H4 (cell line): Measurements from ENCODE around the gene BDP1. TPM values are rescaled to one million over a fixed set of nuclear protein-coding genes. Genes with fewer than 3 reads are reported as not detected.
"Not testable (repeated sequence)": the region's sequence is repeated elsewhere in the genome, so short reads cannot be mapped to it uniquely, and the experiment has no call there.

Experiments used
- DNase-seq: peaks from one replicate; pipeline ENCODE4 v3.0.0-alpha.2; 2015; ENCODE audit warnings: low spot score
- total RNA-seq: library from RNA; depleted of rRNA; stranded (reverse); fragments of >200 nt; shearing (Covaris generic); gene quantifications from 2 replicates; pipeline ENCODE4 v1.2.3, GENCODE V29; 2014

The BDP1 gene
- total RNA-seq, 1 experiment from 2014 or later: 11.1 TPM

DNA sequence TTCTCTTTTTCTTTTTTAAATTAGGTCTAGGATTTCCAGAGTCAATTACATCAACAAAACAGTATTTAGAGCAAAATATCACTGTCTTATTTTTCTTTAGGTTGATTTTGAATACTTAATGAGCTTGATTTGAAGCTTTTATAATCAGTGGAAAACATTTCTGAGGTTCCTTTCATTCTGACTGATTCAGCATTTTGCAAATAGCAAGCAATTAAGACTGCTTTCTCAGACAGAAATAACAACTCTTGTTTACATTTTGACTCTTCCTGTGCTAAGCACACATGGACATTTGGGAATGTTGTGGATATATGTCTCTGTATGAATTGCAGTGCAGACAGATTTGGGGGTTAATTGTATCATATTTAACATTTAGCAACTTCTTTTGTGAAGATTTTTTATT is 109.4 kb downstream of the BDP1 start:
- DNase-seq: no peak

DNA sequence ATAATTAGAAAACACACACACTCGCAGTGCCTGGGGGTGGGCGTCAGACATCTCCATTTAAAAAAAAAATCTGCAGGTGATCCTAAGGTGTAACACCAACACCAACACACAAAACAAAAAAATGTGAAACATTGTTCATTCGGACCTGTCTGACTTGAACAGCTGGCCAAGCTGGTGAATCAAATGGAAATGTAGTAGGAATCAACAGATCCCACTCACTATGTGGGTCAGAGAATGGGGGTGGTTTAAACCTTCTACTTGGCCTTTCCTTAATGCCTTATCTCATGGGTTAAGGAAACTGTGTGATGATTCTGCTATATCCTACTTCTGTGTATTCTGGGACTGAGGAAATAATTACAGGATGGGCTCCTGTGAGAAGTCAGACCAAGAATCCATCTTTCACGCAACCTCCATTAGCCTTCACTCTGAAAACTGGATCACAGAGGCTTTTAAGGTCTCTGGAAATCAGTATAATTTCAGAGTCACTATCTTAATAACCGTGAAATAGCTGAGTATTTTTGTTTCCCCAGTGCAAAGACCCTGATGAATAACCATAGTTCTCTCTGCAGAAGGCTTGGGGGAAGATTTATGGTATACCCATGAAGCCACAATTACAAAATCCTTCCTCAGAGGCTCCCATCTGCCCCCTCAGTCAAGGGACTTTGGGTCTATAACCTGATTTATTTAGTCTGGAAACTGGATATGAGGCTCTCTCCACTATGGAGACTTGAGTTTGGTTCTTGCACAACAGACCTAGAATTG is 114.5 kb downstream of the BDP1 start:
- no peak for DNase-seq

DNA sequence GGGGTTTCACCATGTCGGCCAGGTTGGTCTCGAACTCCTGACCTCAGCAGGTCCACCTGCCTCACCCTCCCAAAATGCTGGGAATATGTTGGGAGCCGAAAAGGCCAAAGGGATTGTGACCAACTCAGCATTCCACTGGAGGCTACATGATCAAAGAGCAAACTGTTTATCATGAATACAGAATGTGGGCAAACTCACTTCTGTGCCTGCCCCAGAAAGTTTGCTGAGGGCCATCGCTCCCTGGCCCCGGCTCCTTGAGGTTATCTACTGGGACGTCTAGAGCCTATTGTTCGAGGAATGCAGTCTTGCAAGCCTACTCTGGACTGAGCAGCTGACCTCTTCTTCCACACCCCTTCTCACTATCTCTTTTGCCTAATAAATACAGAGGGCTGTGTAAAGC is 116.4 kb downstream of the BDP1 start:
- DNase-seq: not testable (repeated sequence)

DNA sequence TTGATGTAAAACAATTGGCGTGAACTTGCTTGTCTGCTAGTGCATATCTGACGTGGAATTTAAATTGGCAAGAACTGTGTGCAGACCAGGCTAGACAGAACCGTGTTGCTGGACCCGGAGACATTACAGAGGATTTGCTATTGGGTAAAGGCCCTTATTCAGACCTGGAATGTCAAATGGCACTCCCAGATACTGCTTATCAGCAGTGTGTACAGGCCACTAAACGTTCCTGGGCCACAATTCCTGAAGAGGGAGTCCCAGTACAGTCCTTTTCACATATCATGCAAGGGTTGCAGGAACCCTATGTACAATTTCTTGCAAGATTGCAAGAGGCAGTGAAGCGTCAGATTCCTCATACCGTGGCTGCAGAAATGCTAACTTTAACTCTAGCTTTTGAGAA is 118.1 kb downstream of the BDP1 start:
- DNase-seq: no peak

DNA sequence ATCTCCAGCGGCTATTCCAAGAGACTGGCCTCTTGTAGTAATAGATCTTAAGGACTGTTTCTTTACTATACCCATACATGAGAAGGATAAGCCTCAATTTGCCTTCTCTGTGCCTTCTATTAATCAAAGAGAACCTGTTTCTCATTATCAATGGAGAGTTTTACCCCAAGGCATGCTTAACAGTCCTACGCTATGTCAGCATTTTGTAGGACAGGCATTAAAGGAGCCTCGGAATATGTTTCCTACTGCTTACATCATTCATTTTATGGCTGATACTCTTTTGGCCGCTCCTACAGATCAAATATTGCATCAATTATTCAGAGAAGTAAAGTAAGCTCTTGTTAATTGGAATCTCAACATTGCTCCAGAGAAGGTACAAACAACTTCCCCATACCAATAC is 120.1 kb downstream of the BDP1 start:
- DNase-seq: not testable (repeated sequence)

DNA sequence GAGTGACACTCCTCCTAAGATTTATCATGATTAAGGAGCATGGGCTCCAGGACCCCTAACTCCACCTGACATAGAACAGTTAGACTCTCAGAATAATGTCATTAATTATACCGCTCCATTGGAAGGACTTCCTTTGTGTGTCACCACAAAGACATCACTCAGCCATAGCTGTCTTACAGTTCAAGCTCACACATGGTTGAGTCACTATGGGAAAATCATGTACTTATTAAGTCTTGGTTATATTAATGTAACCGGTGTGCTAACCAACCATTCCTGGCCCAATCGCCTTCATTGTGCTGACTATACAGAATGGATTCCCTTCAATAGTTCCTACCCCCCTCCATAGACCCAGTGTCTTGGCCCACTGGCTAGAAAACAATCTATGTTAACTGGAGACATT is 120.8 kb downstream of the BDP1 start:
- no peak for DNase-seq

DNA sequence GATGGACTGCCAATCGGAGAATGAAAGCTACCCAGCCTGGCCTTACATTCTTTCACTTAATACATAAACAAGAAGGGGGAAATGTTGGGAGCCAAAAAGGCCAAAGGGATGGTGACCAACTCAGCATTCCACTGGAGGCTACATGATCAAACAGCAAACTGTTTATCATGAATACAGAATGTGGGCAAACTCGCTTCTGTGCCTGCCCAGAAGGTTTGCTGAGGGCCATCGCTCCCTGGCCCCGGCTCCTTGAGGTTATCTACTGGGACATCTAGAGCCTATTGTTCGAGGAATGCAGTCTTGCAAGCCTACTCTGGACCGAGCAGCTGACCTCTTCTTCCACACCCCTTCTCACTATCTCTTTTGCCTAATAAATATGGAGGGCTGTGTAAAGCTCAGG is 122.4 kb downstream of the BDP1 start:
- DNase-seq: not testable (repeated sequence)

DNA sequence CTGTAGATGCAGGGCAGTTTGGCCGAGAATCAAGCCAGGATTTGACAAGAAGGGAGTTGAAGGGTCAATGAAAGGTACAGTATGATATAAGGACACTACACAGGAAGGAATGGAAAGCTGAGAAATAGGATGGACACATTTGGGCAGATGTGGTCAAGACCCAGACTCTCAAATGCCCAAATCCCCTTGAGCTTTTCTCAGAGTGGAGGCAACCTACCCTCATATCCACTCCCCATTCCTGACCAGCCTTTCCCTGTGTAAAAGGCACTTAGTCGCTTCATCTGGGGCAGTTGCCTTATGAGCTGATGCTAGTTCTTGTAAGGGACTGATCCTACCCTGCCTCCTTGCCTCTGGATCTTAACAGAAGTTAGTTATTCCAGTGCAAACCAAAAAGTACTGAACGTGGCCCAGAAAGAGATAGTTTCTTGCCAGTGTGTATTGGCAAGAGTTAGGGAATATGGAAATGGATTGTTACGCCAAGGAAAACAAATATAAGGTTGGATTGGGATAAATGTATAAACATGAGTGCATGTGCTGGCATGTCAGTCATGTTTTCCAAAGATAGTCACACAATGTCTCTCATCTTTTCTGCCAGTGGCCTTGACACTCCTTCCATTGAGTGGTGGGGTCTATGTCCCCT is 127.6 kb downstream of the BDP1 start:
- DNase-seq: no peak

DNA sequence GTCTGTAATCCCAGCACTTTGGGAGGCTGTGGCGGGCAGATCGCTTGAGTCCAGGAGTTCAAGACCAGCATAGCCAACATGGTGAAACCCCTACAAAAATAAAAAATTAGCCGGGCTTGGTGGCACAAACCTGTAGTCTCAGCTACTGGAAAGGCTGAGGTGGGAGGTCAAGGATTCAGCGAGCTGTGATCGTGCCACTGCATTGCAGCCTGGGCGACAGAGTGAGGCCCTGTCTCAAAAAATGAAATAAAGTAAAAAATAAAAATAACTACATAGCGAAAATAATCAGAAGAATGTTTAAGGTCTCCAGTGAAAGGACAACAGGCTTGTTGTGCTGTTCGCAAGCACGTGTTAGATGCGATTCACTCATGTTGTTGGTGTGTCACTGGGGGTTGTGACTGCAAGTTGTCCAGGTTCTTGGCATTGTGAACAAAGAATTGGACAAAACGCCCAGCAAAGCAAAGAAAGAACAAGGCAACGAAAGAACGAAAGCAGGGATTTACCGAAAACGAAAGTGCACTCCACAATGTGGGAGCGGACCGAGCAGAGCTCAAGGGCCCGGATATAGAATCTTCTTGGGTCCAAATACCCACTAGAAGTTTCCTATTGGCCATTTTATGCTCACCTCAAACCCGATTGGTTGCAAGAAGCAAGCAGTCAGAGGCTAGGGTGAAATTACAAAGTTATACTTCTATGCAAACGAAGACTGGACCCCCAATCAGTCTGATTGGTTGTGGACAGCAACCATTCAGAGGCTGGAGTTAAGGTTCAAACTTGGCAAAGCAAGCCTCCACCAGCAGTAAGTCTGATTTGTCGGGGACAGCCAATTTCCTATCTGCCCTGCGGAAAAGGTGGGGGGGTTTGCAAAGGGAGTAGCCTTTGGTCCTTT is 130.8 kb downstream of the BDP1 start:
- DNase-seq: no peak

DNA sequence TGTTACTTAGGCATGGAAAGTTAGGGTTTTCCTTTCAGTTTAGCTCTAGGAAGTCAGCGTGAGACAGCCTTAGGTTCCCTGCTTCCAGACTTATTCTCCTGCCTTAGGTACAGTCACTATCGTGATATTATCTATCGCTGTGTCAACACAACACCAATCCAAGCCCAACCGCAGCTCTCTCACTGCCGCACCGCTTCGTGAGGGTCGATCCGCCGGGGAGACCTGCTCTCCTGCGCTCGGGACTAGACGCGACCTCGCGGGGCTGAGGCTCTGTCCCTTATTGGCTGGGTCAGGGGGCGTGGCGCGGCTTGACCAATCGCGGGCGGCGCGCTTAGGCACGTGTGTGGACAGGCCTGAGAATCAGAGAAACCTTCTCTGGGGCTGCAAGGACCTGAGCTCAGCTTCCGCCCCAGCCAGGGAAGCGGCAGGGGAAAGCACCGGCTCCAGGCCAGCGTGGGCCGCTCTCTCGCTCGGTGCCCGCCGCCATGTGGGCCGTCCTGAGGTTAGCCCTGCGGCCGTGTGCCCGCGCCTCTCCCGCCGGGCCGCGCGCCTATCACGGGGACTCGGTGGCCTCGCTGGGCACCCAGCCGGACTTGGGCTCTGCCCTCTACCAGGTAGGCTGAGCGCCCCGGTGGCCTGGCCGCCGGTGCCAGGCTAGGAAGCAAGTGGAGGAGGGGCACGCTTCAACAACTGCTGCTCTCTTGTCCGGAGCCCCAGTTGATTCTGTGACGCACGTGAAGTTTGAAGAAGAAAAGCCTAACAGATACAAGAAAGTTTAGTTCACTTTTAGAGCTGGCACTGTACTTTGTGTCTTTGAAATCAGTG is 131.7 kb downstream of the BDP1 start, which contains the start of gene MCCC2:
TSS of gene MCCC2 (plus strand) at position 400 of the 825 bp plus-strand sequence. CDS start at position 486, 86 bp downstream.
- peak; percentile 95 for DNase-seq

DNA sequence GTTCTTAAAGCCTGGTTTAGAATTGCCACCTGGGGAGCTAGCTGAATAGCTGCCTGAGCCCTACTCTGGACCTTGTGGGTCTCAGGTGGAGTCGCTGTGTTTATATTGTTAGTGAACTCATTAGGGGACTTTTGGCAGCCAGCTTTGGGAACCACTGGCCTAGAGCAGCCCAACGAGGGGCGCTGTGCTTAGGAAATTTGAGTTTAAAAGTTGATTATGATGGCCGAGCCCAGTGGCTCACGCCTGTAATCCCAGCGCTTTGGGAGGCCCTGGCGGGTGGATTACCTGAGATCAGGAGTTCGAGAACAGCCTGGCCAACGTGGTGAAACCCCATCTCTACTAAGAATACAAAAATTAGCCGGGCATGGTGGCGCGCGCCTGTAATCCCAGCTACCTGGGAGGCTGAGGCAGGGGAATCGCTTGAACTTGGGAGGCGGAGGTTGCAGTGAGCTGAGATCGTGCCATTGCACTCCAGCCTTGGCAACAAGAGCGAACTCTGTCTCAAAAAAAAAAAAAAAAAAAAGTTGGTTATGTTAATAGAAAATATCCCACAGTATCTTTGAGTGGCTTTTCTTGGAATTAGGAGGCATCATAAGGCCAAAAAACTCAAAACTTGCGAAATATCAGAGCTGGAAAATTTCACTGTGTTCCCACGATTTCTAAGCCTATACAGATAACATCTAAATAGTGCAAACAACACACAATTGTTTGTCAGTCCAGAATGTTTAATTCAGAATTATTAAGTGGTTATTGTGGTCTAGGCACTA is 132.5 kb downstream of the BDP1 start:
- DNase-seq: no peak

DNA sequence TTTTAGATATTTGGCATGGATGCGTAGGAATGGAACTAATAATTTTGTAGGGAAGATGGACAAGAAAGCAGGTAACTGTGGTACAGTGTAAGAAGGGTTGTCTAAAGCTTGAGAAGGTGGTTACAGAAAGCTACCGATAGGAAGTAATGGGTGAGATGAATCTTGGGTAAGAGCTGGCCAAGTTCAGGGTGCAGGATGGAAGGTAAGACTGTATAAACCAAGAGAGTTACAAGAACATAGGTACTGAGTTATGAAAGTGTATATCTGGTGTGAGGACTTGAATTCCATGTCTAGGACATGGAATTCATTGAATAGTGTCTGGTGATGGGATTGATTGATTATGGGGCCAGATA is 133.1 kb downstream of the BDP1 start:
- no peak for DNase-seq

DNA sequence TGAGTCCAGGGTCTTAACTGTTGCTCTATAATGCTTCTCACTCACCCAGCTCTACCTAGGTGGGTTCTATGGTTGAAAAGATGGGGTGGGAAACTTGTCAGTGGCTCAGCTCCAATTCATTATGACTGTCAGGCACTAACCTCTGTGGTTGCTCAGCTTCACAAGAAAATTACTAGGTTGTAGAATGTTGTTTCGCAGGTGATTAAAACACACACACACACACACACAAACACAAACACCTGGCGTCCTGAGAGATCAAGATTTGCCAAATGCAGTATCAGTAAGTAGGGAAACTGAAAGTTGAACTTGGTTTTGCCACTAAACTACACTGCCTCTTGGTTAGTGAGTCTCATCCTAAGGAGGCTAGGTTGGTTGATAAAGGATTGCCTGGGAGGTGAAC is 134.5 kb downstream of the BDP1 start:
- DNase-seq: no peak

DNA sequence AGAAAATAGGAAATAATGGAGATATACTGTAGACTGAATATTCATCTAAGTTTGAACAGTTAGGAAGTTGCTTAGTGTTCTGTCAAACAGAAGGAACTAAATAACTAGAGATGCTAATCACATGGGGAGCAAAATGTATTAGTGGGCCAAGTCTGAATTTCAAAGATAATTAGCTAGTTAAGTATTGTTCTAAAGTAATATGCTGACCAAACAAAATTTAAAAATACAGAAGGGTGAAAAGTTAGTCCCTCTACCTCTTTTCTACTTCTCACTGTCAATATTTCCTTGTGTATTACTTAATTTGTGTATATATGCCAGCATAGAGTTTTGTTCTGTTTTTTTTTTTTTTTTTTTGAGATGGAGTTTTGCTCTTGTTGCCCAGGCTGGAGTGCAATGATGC is 135.6 kb downstream of the BDP1 start:
- DNase-seq: no peak

DNA sequence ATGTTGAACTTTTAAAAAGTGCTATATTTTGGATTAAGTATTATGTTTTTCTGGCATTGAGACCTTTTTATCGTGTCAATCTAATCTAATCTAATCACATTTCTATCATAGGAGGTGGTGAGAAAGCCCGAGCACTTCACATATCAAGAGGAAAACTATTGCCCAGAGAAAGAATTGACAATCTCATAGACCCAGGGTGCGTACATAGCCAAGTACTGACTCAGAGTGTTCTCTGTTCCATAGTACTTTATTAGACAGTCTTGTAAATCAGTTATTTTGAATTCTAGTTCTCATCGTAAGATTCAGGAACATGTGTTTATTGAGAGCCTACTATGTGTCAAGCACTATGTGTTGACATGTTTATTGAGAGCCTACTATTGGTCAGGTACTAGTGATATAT is 140.7 kb downstream of the BDP1 start:
- no peak for DNase-seq

DNA sequence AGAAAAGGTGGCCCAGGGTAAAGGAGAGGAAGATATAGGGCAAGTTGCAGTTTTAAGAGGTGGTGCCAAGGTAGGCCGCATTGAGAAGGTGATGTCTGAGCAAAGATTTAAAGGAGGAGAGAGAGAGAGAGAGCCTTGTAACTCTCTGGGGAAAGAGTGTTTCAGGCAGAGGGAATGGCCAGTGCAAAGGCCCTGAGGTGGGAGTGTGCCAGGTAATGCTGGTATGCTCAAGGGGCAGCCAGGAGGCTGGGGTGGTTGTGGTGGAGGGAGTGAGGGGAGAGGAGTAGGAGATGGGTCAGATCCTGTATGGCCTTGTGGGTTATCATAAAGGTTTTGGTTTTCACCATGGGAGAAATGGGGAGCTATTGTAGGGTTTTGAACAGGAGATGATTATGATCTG is 141.6 kb downstream of the BDP1 start:
- DNase-seq: no peak

DNA sequence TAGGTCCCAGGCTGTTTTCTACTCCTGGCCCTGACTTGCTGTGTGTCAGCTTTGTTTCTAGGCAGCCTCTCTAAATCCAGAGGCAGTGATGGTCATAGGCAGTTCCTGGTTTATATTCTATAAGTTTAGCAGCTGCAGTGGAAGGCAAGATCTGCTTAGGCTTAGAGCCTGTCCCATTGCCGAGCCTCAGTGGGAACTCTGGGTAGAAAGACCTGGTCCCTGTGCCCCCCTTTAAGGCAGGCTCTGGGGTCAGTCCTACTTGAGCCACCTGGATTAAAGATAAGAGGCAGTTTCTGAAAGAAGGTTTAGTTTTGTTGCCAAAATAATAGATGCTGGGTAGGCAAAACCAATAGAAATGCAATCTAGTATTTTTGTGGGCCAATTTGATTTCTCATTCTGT is 145.3 kb downstream of the BDP1 start:
- DNase-seq: no peak

DNA sequence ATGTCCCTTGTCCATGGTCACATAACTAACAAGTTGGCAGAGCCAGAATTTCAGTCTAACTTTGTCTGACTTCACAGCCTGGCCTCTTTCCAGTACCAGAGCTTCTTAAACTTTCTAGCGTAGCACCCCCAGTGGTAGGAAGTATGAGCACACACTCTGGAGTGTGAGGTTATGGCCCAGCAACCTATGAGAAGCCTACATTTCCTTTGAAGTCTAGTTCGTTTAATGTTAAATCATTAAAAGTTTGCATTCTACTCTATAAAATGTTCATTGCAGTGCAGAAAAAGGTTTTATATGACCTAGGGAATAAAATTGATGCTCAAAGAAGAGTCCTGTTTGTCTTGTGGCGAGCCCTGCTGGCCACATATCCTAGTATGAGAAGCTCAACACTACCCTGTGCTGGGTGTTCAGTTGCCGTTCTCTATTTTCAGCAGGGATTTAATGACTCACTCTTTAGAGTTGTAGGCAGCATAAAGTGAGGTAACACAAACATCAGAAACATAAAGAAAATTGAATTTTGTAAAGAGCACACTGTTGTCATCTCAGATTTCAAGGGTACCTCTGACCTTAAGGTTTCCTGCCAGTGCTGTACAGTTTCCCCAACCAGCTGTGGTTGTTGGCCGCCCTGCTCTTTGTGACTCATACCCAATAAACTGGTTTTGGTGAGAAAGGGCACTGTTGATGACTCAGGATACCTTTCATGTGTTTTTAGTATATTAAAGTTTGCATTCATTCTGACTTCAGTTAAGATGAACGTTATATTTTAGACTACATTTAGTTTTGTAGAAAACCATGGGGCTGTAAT is 146.0 kb downstream of the BDP1 start:
- DNase-seq: peak; percentile 97

DNA sequence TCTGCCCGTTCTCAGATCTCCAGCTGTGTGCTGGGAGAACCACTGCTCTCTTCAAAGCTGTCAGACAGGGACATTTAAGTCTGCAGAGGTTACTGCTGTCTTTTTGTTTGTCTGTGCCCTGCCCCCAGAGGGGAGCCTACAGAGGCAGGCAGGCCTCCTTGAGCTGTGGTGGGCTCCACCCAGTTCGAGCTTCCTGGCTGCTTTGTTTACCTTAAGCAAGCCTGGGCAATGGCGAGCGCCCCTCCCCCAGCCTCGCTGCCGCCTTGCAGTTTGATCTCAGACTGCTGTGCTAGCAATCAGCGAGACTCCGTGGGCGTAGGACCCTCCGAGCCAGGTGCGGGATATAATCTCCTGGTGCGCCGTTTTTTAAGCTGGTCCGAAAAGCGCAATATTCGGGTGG is 154.5 kb downstream of the BDP1 start:
- DNase-seq: not testable (repeated sequence)

DNA sequence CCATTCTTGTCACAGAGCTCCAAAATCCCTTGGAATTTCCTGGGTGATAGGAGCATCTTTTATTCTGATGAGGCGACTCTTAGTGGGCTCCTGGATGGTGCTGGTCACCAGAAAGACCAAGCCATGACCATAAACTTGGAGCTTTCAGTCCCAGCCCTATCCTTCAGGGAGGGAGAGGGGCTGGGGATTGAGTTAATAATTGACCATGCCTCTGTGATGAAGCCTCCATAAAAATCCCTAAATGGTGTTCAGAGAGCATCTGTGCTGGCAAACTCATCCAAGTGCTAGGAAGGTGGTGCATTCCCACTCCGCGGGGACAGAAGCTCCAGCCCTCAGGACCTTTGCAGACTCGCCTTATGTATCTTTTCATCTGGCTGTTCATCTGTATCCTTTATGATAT is 160.4 kb downstream of the BDP1 start:
- no peak for DNase-seq
